Naive B cell (primary cell): ENCODE data around the gene NUDT1. TPM values are rescaled to one million over a fixed set of nuclear protein-coding genes. Genes with fewer than 3 reads are reported as not detected.

ENCODE experiments used
- ATAC-seq, 2 donors: fragments of 150-1000 bp; cut with Tn5 transposase; 2 replicates each; pipeline ENCODE4 v1.10.0; 2021; ENCODE audit warnings: low read depth in 2 of 2, mild to moderate bottlenecking in 2 of 2, moderate library complexity in 2 of 2
- DNase-seq: peaks from one replicate; pipeline ENCODE4 v3.0.0; 2022
- H3K27ac Mint-ChIP-seq, 6 donors: one replicate each; pipeline ENCODE4 v1.8.0; 2020 to 2022; ENCODE audit warnings: mild to moderate bottlenecking in 6 of 6, mixed read lengths in 6 of 6, moderate library complexity in 5 of 6, inconsistent platforms in 2 of 6
- H3K27me3 Mint-ChIP-seq, 3 donors: one replicate each; pipeline ENCODE4 v1.8.0; 2021 to 2022; ENCODE audit warnings: mixed read lengths in 3 of 3, mild to moderate bottlenecking in 1 of 3
- H3K36me3 Mint-ChIP-seq, 2 donors: one replicate each; pipeline ENCODE4 v1.8.0; 2020 to 2022; ENCODE audit warnings: mixed read lengths in 2 of 2, inconsistent platforms in 1 of 2, mild to moderate bottlenecking in 1 of 2
- H3K4me1 Mint-ChIP-seq, 3 donors: one replicate each; pipeline ENCODE4 v1.8.0; 2020 to 2022; ENCODE audit warnings: mixed read lengths in 3 of 3, inconsistent platforms in 1 of 3, mild to moderate bottlenecking in 1 of 3, moderate library complexity in 1 of 3
- H3K4me3 Mint-ChIP-seq, 8 donors: one replicate each; pipeline ENCODE4 v1.8.0; 2020 to 2022; ENCODE audit warnings: mild to moderate bottlenecking in 8 of 8, mixed read lengths in 8 of 8, moderate library complexity in 8 of 8, inconsistent platforms in 2 of 8
- H3K9me3 Mint-ChIP-seq, 7 donors: one replicate each; pipeline ENCODE4 v1.8.0; 2020 to 2022; ENCODE audit warnings: mixed read lengths in 7 of 7, mild to moderate bottlenecking in 5 of 7, inconsistent platforms in 2 of 7, moderate library complexity in 1 of 7
- polyA plus RNA-seq, 6 donors: library from polyadenylated mRNA; unstranded; fragments of 300-500 nt; fragmentation: Illumina TruSeq; gene quantifications; one replicate each; pipeline ENCODE4 v1.2.3, GENCODE V29; 2021; ENCODE audit warnings: low read depth in 6 of 6

The NUDT1 gene
- polyA plus RNA-seq, 6 donors from 2014 or later = 50.8 to 78.8 (median 59.4) TPM

DNA sequence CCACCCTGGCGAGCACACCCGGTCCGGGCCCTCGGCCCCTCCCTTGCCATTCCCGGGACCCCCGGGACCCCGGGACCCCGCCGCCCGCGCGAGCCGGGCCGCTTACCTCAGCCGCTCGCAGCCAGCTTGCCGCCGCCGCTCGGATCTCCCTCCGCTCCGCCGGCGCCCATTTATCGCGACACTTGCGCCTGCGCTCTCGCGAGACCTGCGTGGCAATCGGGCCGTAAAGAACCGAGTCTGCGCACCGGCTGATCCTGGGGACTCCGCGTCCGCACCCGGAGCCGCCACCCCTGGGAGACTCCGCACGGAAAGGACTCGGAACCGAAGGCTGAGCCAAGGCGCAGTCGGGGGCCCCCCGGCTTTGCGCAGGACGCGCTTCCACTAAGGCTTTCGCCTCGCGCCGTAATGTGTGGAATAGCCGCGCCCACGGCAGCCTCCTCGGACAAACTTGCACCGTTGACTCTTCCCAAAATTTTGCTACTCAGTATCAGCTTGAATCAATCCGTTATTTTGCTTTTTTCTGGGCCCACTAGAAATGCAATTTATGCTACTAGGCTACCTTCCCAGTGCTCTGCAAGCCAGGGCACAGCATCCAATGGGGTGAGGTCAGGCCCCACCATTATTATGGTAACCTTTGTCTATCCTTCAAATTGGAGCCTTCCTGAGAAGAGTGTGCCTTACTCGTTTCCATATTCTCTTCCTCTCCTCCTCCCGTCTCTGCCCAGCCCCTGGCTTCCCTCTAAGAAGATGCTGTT, 9.1 kb upstream of the NUDT1 start, which contains the start of gene MAD1L1:
MAD1L1 (minus strand) TSS at position 180 of the 755 bp plus-strand sequence. CDS start 2,812 bp downstream, outside the sequence.
- ATAC-seq = peak; percentile 65 to 70
- Mint-ChIP-seq H3K4me3 (peak within 1 kb of the TSS; percentile 87 to 96 (median 94)), H3K27ac (peak within 1 kb of the TSS; percentile 91 to 97 (median 94)), H3K27me3 (no peaks in the 10 kb centered on the region), H3K4me1 (peaks cover 35 to 65% (median 45%) of the 10 kb centered on the region in 3 donors), H3K9me3 (peaks cover 0 to 4% (median 0%) of the 10 kb centered on the region in 7 donors), H3K36me3 (peaks cover 6 to 9% of the 10 kb centered on the region in 2 donors)
- peak; percentile 85 for DNase-seq

GRCh38 chr7:2233926-2234325, 8.1 kb upstream of the NUDT1 start:
- Mint-ChIP-seq H3K27me3 (no peaks in the 10 kb centered on the region), H3K36me3 (peaks cover 6 to 9% of the 10 kb centered on the region in 2 donors), H3K9me3 (peaks cover 0 to 4% (median 0%) of the 10 kb centered on the region in 7 donors), H3K27ac (peak overlapping the region in 2 of 6 donors; percentile 81 to 88), H3K4me1 (peaks cover 40 to 68% (median 51%) of the 10 kb centered on the region in 3 donors), H3K4me3 (peak overlapping the region in 7 of 8 donors; percentile 20 to 96 (median 67))
- DNase-seq (no peak), ATAC-seq (no peak)

DNA sequence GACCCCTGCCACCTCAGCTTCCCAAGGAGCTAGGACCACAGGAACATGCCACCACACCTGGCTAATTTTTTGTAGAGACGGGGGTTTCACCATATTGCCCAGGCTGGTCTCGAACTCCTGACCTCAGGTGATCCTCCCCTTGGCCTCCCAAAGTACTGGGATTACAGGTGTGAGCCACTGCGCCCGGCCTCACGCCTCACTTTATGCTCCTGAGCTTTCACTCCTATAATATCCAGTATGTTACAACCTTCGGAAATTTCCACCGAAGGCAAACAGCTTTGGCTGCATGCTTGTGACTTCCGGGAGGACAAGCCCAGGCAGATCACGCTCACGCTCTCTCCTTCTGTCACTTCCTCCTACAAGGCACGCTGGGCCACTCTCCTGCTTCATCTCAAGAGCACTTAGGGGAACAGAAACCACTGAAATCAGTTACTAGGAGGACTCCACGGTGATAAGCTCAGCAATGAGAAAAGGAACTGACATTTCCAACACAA, 4.9 kb upstream of the NUDT1 start:
- Mint-ChIP-seq H3K27me3 (no peaks in the 10 kb centered on the region), H3K36me3 (peaks cover 6 to 9% of the 10 kb centered on the region in 2 donors), H3K9me3 (peaks cover 0 to 4% (median 0%) of the 10 kb centered on the region in 7 donors), H3K4me1 (peaks cover 28 to 66% (median 41%) of the 10 kb centered on the region in 3 donors), H3K27ac (peak overlapping the region; percentile 99 to 100 (median 100)), H3K4me3 (peak overlapping the region; percentile 63 to 86 (median 82))
- DNase-seq = peak; percentile 86
- ATAC-seq = peak; percentile 90 to 91

- Mint-ChIP-seq H3K36me3 (peaks cover 6 to 9% of the 10 kb centered on the region in 2 donors), H3K4me3 (peak overlapping the region in 3 of 8 donors; percentile 5 to 98 (median 78)), H3K27ac (peak overlapping the region in 5 of 6 donors; percentile 65 to 99 (median 90)), H3K9me3 (peaks cover 0 to 4% (median 0%) of the 10 kb centered on the region in 7 donors), H3K4me1 (peaks cover 30 to 70% (median 45%) of the 10 kb centered on the region in 3 donors), H3K27me3 (no peaks in the 10 kb centered on the region)
- ATAC-seq (no peak), DNase-seq (no peak)
Observed at GRCh38 chr7:2239242-2239641, 2.8 kb upstream of the NUDT1 start.

GRCh38 chr7:2242541-2243429, 759 bp downstream of the NUDT1 start:
- Mint-ChIP-seq H3K27me3 (no peaks in the 10 kb centered on the region), H3K4me1 (peaks cover 31 to 67% (median 62%) of the 10 kb centered on the region in 3 donors)
- peak; percentile 47 to 50 for ATAC-seq

DNA sequence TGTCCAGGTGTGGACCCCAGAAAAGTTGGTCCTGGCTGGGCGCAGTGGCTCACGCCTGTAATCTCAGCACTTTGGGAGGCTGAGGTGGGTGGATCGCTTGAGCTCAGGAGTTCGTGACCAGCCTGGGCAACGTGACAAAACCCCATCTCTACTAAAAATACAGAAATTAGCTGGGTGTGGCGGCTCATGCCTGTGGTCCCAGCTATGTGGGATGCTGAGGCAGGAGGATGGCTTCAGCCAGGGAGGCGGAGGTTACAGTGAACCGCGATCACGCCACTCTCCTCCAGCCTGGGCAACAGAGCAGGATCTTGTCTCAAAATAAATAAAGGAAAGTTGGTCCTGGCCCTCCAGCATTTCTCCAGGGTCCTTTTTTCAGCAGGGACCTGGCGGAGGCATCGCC, 1.4 kb downstream of the NUDT1 start:
- H3K4me3 Mint-ChIP-seq = peak overlapping the region in 7 of 8 donors; percentile 19 to 98 (median 94)
- no peaks in the 10 kb centered on the region for H3K36me3 Mint-ChIP-seq

More at GRCh38 chr7:2242541-2243429, 759 bp downstream of the NUDT1 start:
- Mint-ChIP-seq H3K27ac (peak overlapping the region; percentile 91 to 97 (median 94)), H3K36me3 (no peaks in the 10 kb centered on the region), H3K4me3 (peak overlapping the region; percentile 90 to 98 (median 96)), H3K9me3 (no peaks in the 10 kb centered on the region)
- DNase-seq = no peak

DNA sequence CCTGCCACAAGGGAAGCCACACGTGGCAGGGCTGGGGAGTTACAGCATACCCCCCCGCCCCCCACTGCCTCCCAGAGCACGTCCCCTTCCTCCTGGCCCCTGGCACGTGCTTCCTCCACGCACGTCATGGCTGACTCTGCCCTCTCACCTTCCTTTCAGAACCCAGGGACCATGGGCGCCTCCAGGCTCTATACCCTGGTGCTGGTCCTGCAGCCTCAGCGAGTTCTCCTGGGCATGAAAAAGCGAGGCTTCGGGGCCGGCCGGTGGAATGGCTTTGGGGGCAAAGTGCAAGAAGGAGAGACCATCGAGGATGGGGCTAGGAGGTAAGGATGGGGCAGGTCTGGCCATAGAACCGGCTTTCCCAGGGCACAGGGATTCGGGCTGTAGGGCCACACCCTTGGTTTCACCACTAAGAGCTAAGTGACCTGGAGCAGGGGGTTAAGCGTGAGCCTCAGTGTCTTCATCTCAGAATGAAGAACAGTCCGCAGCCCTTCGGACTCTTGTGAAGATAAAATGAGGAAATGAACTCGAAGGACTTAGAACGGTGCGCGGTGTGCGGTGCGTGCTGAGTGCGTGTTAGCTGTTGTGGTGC, 2.5 kb downstream of the NUDT1 start:
- DNase-seq (no peak), ATAC-seq (no peak)
- Mint-ChIP-seq H3K27me3 (no peaks in the 10 kb centered on the region), H3K4me3 (peak overlapping the region; percentile 20 to 98 (median 47)), H3K27ac (peak overlapping the region in 3 of 6 donors; percentile 73 to 84 (median 79)), H3K4me1 (peaks cover 36 to 73% (median 68%) of the 10 kb centered on the region in 3 donors), H3K36me3 (no peaks in the 10 kb centered on the region), H3K9me3 (no peaks in the 10 kb centered on the region)

More for the DNA sequence above, 1.4 kb downstream of the NUDT1 start:
- H3K27me3 Mint-ChIP-seq = no peaks in the 10 kb centered on the region
- no peak for DNase-seq
- peaks cover 30 to 67% (median 61%) of the 10 kb centered on the region in 3 donors for H3K4me1 Mint-ChIP-seq
- H3K27ac Mint-ChIP-seq = peak overlapping the region in 2 of 6 donors; percentile 15 to 84
- ATAC-seq = no peak
- no peaks in the 10 kb centered on the region for H3K9me3 Mint-ChIP-seq

DNA sequence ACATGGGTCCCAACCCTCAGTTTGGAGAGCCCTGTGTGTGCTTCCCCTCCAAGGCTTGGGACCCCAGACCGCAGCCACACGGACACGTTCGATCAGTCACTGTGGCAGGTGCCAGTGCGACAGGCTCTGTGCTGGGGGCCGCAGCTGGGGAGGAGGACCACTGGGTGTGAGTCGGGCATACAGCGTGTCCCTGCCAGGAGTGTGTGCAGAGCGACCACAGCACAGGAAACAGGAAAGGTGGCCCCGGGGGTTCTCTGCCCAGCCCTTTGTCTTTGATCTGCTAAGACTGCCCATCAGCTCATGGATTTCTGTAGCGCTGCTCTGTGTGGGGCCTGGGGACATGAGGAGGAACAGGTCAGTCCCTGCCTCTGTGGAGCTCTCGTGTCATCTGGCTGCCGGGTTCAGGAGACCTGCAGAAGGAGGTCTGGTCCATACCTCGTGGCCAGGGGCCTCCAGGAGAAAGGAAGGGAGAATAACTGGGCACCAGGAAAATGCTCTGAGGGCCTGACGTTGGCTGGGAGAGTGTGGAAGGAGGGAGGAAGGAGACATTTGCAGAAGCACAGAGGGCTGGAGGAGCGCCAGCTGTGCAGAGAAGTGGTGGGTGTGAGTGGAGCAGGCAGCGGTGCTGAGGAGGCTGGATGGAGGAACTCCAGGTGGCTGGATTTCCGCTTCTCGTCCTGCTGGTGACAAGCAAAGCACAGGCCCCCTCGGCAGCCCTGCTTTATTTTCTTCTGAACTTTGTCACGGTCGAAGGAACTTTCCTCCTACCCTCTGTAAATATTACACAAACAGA, 4.1 kb downstream of the NUDT1 start:
- Mint-ChIP-seq H3K9me3 (no peaks in the 10 kb centered on the region), H3K27me3 (no peaks in the 10 kb centered on the region), H3K4me3 (peak overlapping the region; percentile 31 to 78 (median 68)), H3K27ac (peak overlapping the region in 5 of 6 donors; percentile 58 to 88 (median 79)), H3K4me1 (peaks cover 39 to 68% (median 64%) of the 10 kb centered on the region in 3 donors), H3K36me3 (no peaks in the 10 kb centered on the region)
- ATAC-seq = peak; percentile 20 to 24
- no peak for DNase-seq

- no peaks in the 10 kb centered on the region for H3K36me3 Mint-ChIP-seq
- peak; percentile 25 to 33 for ATAC-seq
- DNase-seq = no peak
- no peaks in the 10 kb centered on the region for H3K9me3 Mint-ChIP-seq
- no peaks in the 10 kb centered on the region for H3K27me3 Mint-ChIP-seq
- peak overlapping the region in 1 of 8 donors; percentile 20 for H3K4me3 Mint-ChIP-seq
- peaks cover 36 to 65% (median 60%) of the 10 kb centered on the region in 3 donors for H3K4me1 Mint-ChIP-seq
- H3K27ac Mint-ChIP-seq = peak overlapping the region in 2 of 6 donors; percentile 26 to 41
Observed at GRCh38 chr7:2247141-2247995, 5.3 kb downstream of the NUDT1 start.

GRCh38 chr7:2248984-2249694, 7.1 kb downstream of the NUDT1 start:
- Mint-ChIP-seq H3K4me1 (peaks cover 37 to 63% (median 62%) of the 10 kb centered on the region in 3 donors), H3K36me3 (no peaks in the 10 kb centered on the region), H3K9me3 (no peaks in the 10 kb centered on the region), H3K27me3 (no peaks in the 10 kb centered on the region), H3K4me3 (peak overlapping the region in 3 of 8 donors; percentile 12 to 33 (median 30)), H3K27ac (peak overlapping the region; percentile 49 to 94 (median 76))
- peak; percentile 8 to 13 for ATAC-seq
- no peak for DNase-seq
